Measurements from ENCODE around the gene PARS2.
"Not testable (repeated sequence)": the region's sequence is repeated elsewhere in the genome, so short reads cannot be mapped to it uniquely, and the experiment has no call there.

DNA sequence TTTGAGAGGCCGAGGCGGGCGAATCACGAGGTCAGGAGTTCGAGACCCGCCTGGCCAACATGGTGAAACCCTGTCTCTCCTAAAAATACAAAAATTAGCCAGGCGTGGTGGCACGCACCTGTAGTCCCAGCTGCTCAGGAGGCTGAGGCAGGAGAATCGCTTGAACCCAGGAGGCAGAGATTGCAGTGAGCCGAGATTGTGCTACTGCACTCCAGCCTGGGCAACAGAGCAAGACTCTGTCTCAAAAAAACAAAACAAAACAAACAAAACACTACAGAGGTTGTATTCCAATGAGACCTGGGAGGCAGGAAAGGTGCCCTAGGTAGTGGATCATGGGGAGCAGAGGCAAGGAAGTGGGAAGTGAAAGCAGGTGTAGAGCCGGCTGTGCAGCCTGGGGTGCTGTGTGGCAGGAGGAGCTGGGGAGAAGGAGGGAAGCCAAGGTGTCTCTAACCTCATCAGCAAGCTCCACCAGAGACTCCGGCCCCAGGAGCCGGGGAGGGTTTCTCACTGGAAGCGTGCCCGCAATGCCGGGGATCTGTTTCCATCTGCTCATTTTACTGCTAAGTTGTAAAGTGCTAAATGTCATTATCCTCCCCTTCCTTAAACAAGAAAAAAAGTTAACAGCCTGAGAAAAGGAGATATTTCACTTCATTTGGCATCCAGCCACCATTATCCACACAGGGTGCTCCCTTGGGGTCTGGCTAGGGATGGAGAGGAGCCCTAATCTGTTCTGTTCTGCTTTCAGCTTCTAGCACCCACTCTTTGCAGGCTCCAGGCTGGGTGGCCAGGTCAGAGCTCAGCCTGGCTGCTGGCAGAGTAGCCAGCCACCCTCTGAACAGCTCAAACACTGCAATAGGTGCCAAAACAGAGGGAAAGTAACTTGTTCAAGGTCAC is 11.8 kb upstream of the PARS2 start:
- not testable (repeated sequence) for TF ChIP-seq EZH2phosphoT487 (IDR thresholded peaks at IDR 0.05; ENCODE audit: low read depth, severe bottlenecking, unreplicated experiment)
- TF ChIP-seq, protein P1, sequence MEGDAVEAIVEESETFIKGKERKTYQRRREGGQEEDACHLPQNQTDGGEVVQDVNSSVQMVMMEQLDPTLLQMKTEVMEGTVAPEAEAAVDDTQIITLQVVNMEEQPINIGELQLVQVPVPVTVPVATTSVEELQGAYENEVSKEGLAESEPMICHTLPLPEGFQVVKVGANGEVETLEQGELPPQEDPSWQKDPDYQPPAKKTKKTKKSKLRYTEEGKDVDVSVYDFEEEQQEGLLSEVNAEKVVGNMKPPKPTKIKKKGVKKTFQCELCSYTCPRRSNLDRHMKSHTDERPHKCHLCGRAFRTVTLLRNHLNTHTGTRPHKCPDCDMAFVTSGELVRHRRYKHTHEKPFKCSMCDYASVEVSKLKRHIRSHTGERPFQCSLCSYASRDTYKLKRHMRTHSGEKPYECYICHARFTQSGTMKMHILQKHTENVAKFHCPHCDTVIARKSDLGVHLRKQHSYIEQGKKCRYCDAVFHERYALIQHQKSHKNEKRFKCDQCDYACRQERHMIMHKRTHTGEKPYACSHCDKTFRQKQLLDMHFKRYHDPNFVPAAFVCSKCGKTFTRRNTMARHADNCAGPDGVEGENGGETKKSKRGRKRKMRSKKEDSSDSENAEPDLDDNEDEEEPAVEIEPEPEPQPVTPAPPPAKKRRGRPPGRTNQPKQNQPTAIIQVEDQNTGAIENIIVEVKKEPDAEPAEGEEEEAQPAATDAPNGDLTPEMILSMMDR (IDR thresholded peaks at IDR 0.05; ENCODE audit: poor library complexity), result not testable (repeated sequence)
